GM18499 (cell line): Measurements from ENCODE around the gene SHISA5.

ENCODE experiments used
- ATAC-seq: cut with Tn5 transposase; IDR thresholded peaks from one replicate; pipeline ENCODE4 v1.9.1; 2021; ENCODE audit warnings: moderate number of reproducible peaks; ENCODE audit not compliant: insufficient read depth, unreplicated experiment

Gene SHISA5

DNA sequence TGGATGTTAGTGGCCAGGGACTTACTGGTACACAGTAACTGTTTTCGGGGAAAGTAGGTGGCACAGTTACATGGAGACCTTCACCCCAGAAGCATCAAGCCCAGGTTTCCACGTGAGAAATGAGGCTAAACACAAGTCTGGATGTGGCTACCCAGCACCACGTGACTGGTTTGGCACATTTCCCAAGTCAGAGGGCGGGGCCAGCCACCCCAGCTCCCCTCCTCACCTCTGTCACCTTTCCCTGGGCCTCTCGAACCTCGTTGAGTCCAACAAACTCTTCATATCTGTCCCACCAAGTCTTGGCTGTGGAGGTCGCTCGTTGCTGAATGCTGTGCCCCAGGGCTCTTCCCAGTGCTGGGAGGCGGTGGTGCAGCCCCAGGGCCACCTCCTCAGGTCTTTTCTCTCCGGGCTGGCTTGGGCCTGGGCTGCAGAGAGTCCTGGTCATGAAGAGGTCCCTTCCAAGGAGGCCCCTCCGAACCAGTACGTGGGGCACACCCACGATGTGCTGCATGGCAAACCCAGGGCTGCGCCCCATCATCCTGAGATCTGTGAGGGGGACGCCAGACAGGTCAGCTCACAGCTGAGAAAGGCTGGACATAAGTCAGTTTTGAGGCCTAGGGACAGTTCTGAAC is 69.3 kb downstream of the SHISA5 start:
- no peak for ATAC-seq

- ATAC-seq: no peak
Measured at GRCh38 chr3:48433472-48434118, 70.4 kb downstream of the SHISA5 start.

DNA sequence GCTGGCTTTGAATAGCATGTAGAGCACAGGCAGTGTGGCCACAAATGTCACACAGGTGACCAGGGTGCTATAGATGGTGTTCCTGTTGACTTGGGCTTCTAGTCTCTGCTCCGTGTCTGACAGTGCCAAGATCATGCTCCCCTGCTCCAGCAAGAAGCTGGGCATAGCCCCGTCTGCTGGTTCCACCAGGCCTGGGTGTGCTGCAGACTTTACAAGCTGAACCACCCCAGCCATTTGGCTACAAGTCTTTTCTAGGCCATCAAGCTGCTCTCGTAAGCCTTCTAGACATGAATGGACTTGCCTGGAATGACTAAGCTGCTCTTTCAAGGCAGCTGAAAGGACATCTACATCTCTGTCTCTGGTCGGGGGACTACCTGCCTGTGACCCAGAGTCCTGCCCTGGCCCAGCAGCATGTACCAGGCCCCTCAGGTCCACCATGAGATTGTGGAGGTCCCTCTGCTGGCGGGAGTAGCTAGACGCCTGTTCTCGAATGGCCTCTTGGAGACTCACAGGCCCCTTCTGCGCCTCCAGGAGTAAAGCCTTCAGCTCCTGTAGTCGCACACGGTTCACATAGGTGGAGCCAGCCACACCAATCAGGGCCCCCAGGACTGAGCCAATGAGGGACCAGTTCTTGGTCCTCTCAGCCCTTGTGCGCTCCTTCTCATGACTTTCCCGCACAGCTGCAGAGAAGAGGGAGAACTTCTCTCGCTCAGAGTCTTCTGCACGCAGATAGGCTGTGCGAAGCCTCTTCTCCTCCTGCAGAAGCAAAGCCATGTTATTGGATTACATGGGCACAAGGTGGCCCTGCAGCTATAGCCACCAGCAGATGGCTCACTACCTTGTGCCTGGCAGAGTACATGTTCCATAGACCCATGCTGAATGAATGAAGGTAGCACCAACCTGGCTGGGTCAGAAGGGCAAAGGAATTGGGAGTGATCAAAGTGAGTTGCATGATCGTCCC is 71.3 kb downstream of the SHISA5 start:
- ATAC-seq: no peak

- no peak for ATAC-seq
Measured at GRCh38 chr3:48431224-48432029, 72.5 kb downstream of the SHISA5 start.

GRCh38 chr3:48430708-48431101 is 73.3 kb downstream of the SHISA5 start:
- no peak for ATAC-seq

DNA sequence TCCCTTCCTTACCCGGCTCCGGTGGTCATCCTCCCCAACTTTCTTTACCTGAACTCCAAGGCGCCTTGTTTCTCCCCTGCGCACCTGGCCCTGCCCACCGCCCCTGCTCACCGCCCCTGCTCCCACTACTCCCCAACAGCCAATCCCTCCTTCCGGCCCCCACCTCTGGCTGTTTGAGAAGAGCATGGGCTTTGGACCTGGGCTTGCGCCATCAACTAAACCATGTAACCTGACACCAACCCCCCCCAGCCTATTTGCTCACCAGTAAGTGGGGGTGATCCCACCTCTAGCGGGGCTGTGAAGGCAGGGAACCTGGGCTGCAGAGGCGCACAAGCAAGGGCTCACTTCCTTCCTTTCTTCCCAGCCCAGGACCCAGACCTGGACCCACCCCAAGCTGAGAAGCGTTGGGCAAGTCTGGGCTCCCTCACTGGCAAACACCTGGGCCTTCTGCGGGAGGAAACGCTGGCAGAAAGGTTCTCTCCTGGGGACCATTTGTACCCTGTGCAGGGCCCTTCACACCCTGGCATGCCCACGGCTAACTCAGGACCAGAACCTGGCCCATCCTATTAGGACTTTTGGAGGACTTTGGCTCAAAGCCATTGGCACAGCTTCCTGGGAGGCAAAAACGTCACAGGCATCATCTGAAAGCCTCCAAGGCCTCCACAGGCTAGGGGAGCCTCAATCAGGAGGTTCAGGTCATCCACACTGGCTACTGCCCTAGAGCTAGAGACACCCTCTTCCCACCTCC is 73.8 kb downstream of the SHISA5 start, which contains the start of gene PLXNB1:
Gene PLXNB1, minus strand, starts transcription at position 127 of the 748 bp plus-strand sequence. CDS start 5,475 bp downstream, outside the sequence.
- ATAC-seq: no peak

DNA sequence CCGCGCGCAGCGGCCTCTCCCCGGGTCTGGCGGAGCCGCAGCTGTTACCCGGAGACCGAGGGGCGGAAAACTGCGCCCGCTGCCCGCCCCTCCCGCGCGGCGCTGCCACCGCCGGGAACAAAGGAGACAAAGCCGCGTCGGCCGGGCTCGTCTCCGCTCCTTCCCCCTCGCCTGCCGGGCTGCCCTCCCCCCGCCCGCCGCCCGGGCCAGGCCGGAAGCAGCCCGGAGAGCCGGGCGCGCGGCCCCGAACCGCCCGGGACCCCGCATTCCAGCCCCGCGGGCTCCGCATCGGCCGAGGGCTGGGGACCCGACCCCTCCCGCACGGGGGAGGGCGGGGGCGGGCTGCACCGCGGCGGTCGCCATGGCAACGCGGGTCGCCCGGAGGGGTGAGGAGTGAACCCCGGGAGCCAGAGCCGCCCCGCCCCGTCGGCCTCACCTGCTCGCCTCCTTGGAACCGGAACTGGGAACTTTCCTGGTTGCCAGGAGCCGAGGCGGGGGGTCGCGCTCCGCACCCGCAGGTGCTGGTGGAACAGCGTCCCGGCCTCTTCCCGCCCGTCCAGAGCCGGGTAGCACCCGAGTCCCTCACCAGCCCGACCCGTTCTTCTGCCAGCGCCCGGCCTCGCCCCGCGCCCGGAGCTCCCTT is 74.5 kb downstream of the SHISA5 start:
- ATAC-seq: no peak

DNA sequence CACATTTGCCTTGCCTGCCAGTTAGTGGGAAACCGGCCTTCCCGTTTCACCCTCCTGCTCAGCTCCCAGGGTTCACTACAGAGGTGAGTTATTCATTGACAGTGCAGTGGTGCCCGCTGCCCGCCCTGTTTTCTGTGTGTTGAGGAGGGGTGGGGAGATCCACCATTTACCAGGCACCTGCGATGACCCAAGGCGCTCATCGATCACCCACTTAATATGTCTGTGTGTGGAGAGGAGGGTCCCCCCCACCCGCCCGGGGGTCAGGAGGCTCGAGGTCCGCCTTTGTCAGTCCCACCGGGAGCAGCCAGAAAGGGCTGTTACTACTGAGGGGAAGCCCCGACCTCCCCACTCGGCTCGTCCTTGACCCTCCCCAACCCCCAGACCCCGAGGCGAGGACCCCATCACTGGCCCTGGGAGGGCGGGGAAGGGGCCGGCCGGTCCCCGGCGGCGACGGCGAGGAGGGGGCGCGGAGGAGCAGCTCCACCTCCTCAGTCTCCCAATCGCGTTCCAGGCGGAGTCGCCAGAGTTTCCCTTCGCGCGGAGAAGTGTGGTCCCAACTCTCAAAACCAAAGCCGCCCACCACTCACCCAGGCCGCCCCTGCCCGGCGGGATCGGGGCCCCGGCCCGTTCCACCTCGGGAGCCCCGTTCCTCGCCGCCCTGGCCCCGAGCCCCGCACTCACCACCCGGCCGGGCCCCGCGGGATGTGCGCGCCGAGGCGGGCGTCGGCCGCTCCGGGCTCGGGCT is 75.2 kb downstream of the SHISA5 start:
- ATAC-seq: no peak

- ATAC-seq: no peak
Measured at GRCh38 chr3:48428088-48428571, 75.8 kb downstream of the SHISA5 start.

GRCh38 chr3:48427630-48427962 is 76.4 kb downstream of the SHISA5 start:
- no peak for ATAC-seq

- ATAC-seq: no peak
Measured at GRCh38 chr3:48426944-48427629, 76.9 kb downstream of the SHISA5 start.

- ATAC-seq: no peak
Measured at GRCh38 chr3:48426401-48426909, 77.5 kb downstream of the SHISA5 start.

GRCh38 chr3:48425281-48425812 is 78.6 kb downstream of the SHISA5 start:
- no peak for ATAC-seq

DNA sequence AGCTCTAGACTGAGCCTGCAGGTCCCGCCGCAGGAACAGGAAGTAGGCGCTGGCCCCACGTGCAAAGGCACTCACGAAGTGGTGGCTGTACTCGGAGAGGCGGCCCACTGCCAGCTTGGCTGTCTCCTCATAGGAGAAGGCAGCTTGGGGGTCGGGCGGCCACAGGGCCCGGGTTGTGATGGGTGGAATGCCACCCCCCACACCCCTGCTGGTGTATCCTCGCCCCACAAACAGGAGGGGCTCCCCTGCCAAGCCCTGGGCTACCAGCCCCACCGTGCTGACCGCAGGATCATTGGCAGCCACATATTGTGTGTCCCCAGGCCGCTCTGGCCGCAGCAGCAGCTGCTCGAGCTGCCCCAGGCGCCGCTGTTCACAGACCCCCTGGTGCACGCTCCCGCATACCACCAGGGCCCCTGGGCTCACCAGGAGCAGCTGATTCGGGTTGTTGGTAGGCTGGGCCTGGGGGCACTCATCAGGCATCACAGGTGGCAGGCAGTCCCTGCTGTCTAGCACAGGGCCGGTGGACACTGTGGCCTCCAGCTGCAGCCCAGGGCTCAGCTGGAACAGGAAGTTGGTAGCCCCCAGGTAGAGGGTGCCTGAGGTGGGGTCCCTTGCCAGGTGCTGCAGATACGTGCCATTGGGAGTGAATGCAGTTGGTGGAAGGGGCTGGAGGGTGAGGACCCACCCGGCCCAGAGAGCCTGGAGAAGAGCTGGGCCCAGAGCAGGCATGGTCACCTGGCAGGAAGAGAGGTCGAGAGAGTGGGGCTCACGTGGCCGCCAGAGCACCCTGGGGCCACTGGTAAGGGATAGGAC is 79.9 kb downstream of the SHISA5 start:
- ATAC-seq: no peak

DNA sequence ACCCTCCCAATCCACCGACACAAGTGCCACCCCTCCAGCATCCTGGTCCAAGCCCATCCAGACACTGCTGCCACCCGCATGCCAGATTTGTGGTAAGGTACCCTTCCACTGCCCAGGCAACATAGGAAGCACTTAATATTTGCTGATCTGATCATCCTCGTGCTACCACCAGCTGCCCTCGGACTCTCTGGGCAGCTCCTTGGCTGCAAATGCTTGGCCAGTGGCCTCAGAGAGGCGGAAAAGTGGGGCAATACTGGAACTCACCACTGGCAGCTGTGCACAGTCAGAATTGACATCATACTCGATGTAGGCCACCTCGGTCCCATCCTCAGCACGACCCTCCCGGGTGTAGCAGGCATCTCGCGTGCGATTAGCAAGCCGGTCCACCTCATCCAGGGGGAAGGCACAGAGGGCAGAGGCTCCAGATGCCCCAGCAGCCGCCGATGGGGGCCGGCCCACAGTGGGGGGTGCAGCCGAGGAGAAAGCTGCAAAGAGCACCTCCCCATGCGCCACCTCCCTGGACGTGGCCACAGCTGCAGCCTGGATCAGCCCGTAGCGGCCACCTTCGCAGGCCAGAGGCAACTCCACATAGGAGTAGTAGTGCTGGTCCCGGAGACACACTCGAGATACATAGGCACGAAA is 80.6 kb downstream of the SHISA5 start:
- no peak for ATAC-seq

DNA sequence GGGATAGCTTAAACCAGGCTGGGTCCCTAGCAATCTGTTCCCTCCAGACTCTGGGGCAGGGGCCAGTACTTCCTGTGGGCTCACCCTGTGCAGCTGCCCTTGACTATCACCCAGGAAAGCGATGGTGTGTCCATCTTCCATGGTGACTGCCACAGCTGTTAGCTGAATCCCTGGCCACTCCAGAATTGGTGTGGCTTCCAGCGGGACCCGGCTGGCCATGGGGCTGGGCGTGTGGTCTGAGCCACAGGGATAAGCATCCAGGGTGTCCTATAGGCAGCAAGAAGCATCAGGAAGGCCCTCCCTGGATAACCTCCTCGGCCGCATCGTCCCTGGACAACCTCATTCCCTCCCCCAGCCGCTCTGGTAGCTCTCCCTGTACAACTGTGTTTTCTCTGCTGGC is 81.3 kb downstream of the SHISA5 start:
- ATAC-seq: no peak
